ENCODE measurements around the gene NRBF2.

GRCh38 chr10:63103971-63104409, 29.1 kb upstream of the NRBF2 start:
- no peak for TF ChIP-seq CTCF (conservative IDR thresholded peaks at IDR 0.05; ENCODE audit: low read depth in 2 of 2)
- TF ChIP-seq REST (IDR thresholded peaks at IDR 0.05; ENCODE audit: unreplicated experiment) = no peak
- no peak for TF ChIP-seq ETS1 (IDR thresholded peaks at IDR 0.05)
- TF ChIP-seq ZNF462 (CRISPR knock-in tag; IDR thresholded peaks at IDR 0.05) = no peak
- TF ChIP-seq CREB1 (CRISPR knock-in tag; IDR thresholded peaks at IDR 0.05; ENCODE audit: low read depth) = no peak
- no peak for TF ChIP-seq EZH2 (IDR thresholded peaks at IDR 0.05; ENCODE audit: low read depth, unreplicated experiment)
- no peak for TF ChIP-seq POLR2AphosphoS5 (IDR thresholded peaks at IDR 0.05; ENCODE audit: low read depth)
- no peak for TF ChIP-seq ZNF331 (CRISPR knock-in tag; IDR thresholded peaks at IDR 0.05; ENCODE audit: low read depth)
- TF ChIP-seq ZNF114 (CRISPR knock-in tag; IDR thresholded peaks at IDR 0.05) = no peak
- no peak for TF ChIP-seq EZH2phosphoT487 (IDR thresholded peaks at IDR 0.05; ENCODE audit: unreplicated experiment)
